ENCODE results near the gene APOB. TPM values are rescaled to one million over a fixed set of nuclear protein-coding genes. Genes with fewer than 3 reads are reported as not detected.

Gene APOB
- total RNA-seq, 2 donors from 2014 or later, result 7.5 to 14.1 TPM

DNA sequence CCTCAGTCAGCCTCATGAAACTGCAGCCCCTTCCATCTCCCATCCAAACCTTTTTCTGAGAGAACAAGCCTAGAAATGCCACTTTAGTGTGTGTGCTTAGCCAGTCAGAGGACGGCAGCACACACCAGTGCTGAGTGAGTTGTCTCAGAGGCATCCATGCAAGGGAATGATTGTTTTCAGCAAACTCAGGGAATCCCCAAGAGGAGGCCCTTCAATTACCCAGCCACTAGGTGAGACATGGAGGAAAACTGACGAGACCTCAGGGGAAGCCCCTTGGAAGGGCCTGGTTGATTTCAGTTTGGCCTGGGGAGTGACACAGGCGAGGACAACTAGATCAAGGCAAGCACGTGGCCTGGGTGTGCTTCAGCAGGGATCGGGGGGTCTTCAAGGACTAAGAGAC lies 49.7 kb downstream of the APOB start:
- Histone ChIP-seq H3K4me3 (ENCODE audit: low read length) (no peak overlapping the region), H3K27me3 (ENCODE audit: control insufficient read depth, insufficient read depth, low read length, poor library complexity, severe bottlenecking) (no peaks in the 10 kb centered on the region), H3K9me3 (ENCODE audit: control insufficient read depth, low read length) (no peaks in the 10 kb centered on the region), H3K4me1 (ENCODE audit: control insufficient read depth, insufficient read depth, low read length) (no peaks in the 10 kb centered on the region), H3K27ac (ENCODE audit: low read depth, low read length) (no peak overlapping the region), H3K9ac (ENCODE audit: extremely low read depth, low read length, poor library complexity, severe bottlenecking) (no peak overlapping the region), H3K36me3 (ENCODE audit: control insufficient read depth, insufficient read depth, low read length) (no peaks in the 10 kb centered on the region)
- no peak for DNase-seq
- Mint-ChIP-seq H3K27me3 (ENCODE audit: insufficient read depth) (peaks cover 8% of the 10 kb centered on the region), H3K4me1 (peaks cover 19% of the 10 kb centered on the region), H3K4me3 (no peak overlapping the region), H3K36me3 (ENCODE audit: low read depth) (no peaks in the 10 kb centered on the region), H3K9me3 (no peaks in the 10 kb centered on the region), H3K27ac (no peak overlapping the region)
- 87 to 89% methylated on average over 3 to 5 of the region's 5 CpGs for WGBS, 2 experiments (ENCODE audit: insufficient coverage in 1 of 2, insufficient read length in 1 of 2)
- TF ChIP-seq, protein P1, sequence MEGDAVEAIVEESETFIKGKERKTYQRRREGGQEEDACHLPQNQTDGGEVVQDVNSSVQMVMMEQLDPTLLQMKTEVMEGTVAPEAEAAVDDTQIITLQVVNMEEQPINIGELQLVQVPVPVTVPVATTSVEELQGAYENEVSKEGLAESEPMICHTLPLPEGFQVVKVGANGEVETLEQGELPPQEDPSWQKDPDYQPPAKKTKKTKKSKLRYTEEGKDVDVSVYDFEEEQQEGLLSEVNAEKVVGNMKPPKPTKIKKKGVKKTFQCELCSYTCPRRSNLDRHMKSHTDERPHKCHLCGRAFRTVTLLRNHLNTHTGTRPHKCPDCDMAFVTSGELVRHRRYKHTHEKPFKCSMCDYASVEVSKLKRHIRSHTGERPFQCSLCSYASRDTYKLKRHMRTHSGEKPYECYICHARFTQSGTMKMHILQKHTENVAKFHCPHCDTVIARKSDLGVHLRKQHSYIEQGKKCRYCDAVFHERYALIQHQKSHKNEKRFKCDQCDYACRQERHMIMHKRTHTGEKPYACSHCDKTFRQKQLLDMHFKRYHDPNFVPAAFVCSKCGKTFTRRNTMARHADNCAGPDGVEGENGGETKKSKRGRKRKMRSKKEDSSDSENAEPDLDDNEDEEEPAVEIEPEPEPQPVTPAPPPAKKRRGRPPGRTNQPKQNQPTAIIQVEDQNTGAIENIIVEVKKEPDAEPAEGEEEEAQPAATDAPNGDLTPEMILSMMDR (conservative IDR thresholded peaks at IDR 0.05), result no peak

DNA sequence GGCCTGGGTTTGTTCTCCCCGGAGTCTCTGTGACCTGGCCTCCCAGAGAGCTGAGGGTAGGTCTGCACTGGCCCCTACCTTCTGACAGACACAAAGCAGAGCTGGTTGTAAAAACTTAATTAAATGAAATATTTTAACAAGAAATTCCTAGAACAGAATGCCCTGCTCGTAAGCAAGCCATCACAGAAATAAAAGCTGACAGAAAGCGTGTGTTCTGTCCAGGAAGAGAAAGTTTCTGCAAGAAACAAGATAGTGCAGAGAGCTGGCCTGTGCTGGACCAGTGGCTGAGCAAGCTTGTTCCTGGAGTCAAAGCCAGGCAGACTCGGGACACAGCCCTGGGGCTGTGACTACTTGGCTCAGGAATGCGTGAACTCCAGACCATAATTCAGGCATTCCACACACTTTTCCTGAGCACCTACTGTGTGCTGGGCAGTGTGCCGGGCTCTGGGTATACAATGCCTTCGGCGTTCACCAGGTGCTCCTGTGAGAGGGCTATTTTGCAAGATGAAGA lies 51.6 kb downstream of the APOB start:
- H3K27me3 Mint-ChIP-seq (ENCODE audit: insufficient read depth), result peaks cover 12% of the 10 kb centered on the region
- no peak overlapping the region for H3K27ac Mint-ChIP-seq
- no peaks in the 10 kb centered on the region for H3K9me3 ChIP-seq (ENCODE audit: control insufficient read depth, low read length)
- no peak overlapping the region for H3K9ac ChIP-seq (ENCODE audit: extremely low read depth, low read length, poor library complexity, severe bottlenecking)
- no peak overlapping the region for H3K27ac ChIP-seq (ENCODE audit: low read depth, low read length)
- peak; percentile 71 for DNase-seq
- WGBS, 2 experiments (ENCODE audit: insufficient coverage in 1 of 2, insufficient read length in 1 of 2), result 80 to 89% methylated on average over 3 to 8 of the region's 8 CpGs
- peaks cover 20% of the 10 kb centered on the region for H3K4me1 Mint-ChIP-seq
- no peaks in the 10 kb centered on the region for H3K36me3 Mint-ChIP-seq (ENCODE audit: low read depth)
- no peaks in the 10 kb centered on the region for H3K9me3 Mint-ChIP-seq
- H3K36me3 ChIP-seq (ENCODE audit: control insufficient read depth, insufficient read depth, low read length), result no peaks in the 10 kb centered on the region
- no peak overlapping the region for H3K4me3 ChIP-seq (ENCODE audit: low read length)
- TF ChIP-seq, protein P1 (conservative IDR thresholded peaks at IDR 0.05), result no peak
- no peaks in the 10 kb centered on the region for H3K27me3 ChIP-seq (ENCODE audit: control insufficient read depth, insufficient read depth, low read length, poor library complexity, severe bottlenecking)
- H3K4me3 Mint-ChIP-seq, result no peak overlapping the region
- H3K4me1 ChIP-seq (ENCODE audit: control insufficient read depth, insufficient read depth, low read length), result no peaks in the 10 kb centered on the region

DNA sequence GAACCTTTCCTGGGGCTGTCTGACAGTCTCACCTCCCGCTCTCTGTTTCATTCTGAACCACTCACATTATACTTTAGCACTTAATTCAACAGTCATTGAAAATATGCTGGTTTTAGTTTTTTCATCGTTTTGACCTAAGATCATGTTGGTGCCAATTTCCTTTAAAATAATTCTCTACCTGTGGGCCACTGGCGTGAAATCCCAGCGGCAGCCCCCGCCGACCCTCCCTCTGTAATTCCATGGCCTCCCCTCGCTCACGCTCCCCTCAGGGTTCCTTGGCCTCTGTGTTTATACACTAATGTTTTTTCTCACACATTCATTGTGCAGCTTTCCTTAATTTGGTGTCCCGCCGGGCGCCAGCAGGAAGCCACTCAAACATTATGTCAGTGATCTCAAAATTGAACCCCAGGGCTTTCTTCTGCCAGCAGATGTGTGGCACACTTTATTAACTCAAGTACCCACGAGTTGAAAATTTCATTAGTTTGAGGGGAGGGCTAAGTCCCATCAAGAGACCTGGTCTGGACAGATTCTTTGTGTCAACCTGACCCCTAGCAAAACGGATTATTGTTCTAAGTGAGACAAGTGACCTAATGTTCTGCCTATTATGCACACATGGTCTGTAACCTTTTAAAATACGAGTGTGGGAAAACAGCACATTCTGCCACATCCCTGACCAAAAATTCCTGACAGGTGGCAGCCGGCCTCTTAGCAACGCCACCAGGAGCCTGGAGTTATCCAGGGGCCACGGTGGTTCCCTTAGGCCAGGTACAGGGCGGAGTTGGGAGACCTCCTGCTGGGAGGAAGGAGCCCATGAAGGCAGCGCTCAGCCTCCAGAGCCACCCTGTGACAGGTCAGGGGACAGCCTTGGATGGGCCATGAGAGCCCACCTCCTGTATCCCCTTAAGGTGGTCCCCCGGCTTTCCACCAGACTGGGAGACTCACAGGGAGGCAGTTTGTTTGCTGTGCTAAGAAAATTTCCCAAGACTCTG lies 53.1 kb downstream of the APOB start:
- H3K9me3 ChIP-seq (ENCODE audit: control insufficient read depth, low read length), result no peaks in the 10 kb centered on the region
- Mint-ChIP-seq H3K4me1 (peaks cover 20% of the 10 kb centered on the region), H3K36me3 (ENCODE audit: low read depth) (no peaks in the 10 kb centered on the region), H3K4me3 (no peak overlapping the region), H3K27me3 (ENCODE audit: insufficient read depth) (peaks cover 12% of the 10 kb centered on the region), H3K27ac (no peak overlapping the region), H3K9me3 (no peaks in the 10 kb centered on the region)
- no peaks in the 10 kb centered on the region for H3K36me3 ChIP-seq (ENCODE audit: control insufficient read depth, insufficient read depth, low read length)
- TF ChIP-seq, protein P1 (conservative IDR thresholded peaks at IDR 0.05), result no peak
- H3K9ac ChIP-seq (ENCODE audit: extremely low read depth, low read length, poor library complexity, severe bottlenecking), result no peak overlapping the region
- peaks cover 7% of the 10 kb centered on the region for H3K27me3 ChIP-seq (ENCODE audit: control insufficient read depth, insufficient read depth, low read length, poor library complexity, severe bottlenecking)
- H3K27ac ChIP-seq (ENCODE audit: low read depth, low read length), result peak overlapping the region; percentile 93
- 78 to 83% methylated on average over 15 to 20 of the region's 20 CpGs for WGBS, 2 experiments (ENCODE audit: insufficient coverage in 1 of 2, insufficient read length in 1 of 2)
- H3K4me3 ChIP-seq (ENCODE audit: low read length), result no peak overlapping the region
- H3K4me1 ChIP-seq (ENCODE audit: control insufficient read depth, insufficient read depth, low read length), result no peaks in the 10 kb centered on the region
- peak; percentile 66 for DNase-seq

Measured in endodermal cell (in vitro differentiated cells).